Left lung (tissue), 10 donors: ENCODE results near the gene AUTS2. TPM values are rescaled to one million over a fixed set of nuclear protein-coding genes. Genes with fewer than 3 reads are reported as not detected.

Experiments used
- ATAC-seq: fragments of 200-7000 bp; cut with Tn5 transposase; one replicate; pipeline ENCODE4 v1.9.1; 2020; ENCODE audit warnings: moderate library complexity
- DNase-seq, 4 donors: peaks; one replicate each; pipeline ENCODE4 v3.0.0-alpha.2; 2013 to 2020
- H3K27ac ChIP-seq, 2 donors: fragments of 200-600 bp; sonication (generic) in 1 of 2; one replicate each; pipeline versions ENCODE4 v1.5.0 to v1.8.0; 2020 to 2021
- H3K27me3 ChIP-seq, 2 donors: fragments of 200-600 bp; sonication (generic) in 1 of 2; one replicate each; pipeline versions ENCODE4 v1.5.0 to v1.8.0; 2020 to 2021
- H3K36me3 ChIP-seq, 2 donors: fragments of 200-600 bp; sonication (generic) in 1 of 2; one replicate each; pipeline versions ENCODE4 v1.5.0 to v1.8.0; 2020 to 2021
- H3K4me1 ChIP-seq, 2 donors: fragments of 200-600 bp; one replicate each; pipeline ENCODE4 v1.8.0; 2021
- H3K4me3 ChIP-seq, 2 donors: fragments of 200-600 bp; sonication (generic) in 1 of 2; one replicate each; pipeline versions ENCODE4 v1.5.0 to v1.8.0; 2020 to 2021; ENCODE audit warnings: mild to moderate bottlenecking in 1 of 2
- H3K9me3 ChIP-seq, 2 donors: fragments of 200-600 bp; sonication (generic) in 1 of 2; one replicate each; pipeline versions ENCODE4 v1.5.0 to v1.8.0; 2020 to 2021
- intact Hi-C, 2 donors: fragments of 100-400 bp; cut with DNase I; formaldehyde crosslinking; loops; one replicate each; pipeline versions ENCODE4 v1.11.2 to v1.14.2; 2022
- polyA plus RNA-seq, 6 donors: library from polyadenylated mRNA; unstranded; fragments of 120-200 nt; gene quantifications; one replicate each; pipeline ENCODE4 v1.2.1, GENCODE V29; 2013; ENCODE audit not compliant: insufficient read length in 6 of 6
- total RNA-seq, 2 donors: library from RNA; stranded (reverse); fragmentation: NEBNext Ultra II Directional; extraction: Animal tissue kit (Norgen Biotek cat#: 25700); gene quantifications; one replicate each; pipeline ENCODE4 v1.2.1, GENCODE V29; 2021
- TF ChIP-seq, protein P1 (sequence below), 2 donors: fragments of 200-600 bp; sonication (generic) in 1 of 2; IDR thresholded peaks; one replicate each; pipeline versions ENCODE4 v1.5.0 to v1.8.0; 2021; ENCODE audit warnings: antibody characterized with exemption in 2 of 2
- donor health status: DM: no; HTN: yes; CAD: no.
- donor health status: DM: no; HTN: no; CAD: no.

The AUTS2 gene
- total and polyA plus RNA-seq, 8 donors, result 40.4 to 119 (median 103) TPM

DNA sequence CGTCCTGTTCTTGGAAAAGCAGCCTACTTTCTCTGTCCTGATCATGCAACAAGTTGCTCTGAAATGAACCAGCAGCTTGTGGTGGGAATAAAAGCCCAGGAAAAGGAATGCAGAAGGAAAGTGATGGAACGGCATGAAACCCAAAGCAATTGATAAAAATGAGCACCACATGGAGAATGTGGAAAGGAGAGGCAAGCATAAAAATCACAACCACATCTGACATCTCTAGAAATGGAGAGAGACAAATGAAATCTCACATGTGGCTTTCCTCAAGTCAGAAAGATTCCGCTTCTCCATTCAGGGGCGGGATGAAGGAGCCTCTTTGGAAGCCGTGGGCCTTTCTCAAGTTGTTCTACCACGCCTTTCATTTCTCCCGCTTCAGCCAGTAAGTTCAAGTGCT, 902.0 kb downstream of the AUTS2 start:
- ATAC-seq, result peak; percentile 23
- Histone ChIP-seq H3K27me3 (no peaks in the 10 kb centered on the region), H3K9me3 (no peaks in the 10 kb centered on the region), H3K4me3 (no peak overlapping the region), H3K4me1 (no peaks in the 10 kb centered on the region), H3K36me3 (no peaks in the 10 kb centered on the region), H3K27ac (no peak overlapping the region)
- intact Hi-C loops, result no loop called here
- no peak for DNase-seq
- TF ChIP-seq, protein P1, sequence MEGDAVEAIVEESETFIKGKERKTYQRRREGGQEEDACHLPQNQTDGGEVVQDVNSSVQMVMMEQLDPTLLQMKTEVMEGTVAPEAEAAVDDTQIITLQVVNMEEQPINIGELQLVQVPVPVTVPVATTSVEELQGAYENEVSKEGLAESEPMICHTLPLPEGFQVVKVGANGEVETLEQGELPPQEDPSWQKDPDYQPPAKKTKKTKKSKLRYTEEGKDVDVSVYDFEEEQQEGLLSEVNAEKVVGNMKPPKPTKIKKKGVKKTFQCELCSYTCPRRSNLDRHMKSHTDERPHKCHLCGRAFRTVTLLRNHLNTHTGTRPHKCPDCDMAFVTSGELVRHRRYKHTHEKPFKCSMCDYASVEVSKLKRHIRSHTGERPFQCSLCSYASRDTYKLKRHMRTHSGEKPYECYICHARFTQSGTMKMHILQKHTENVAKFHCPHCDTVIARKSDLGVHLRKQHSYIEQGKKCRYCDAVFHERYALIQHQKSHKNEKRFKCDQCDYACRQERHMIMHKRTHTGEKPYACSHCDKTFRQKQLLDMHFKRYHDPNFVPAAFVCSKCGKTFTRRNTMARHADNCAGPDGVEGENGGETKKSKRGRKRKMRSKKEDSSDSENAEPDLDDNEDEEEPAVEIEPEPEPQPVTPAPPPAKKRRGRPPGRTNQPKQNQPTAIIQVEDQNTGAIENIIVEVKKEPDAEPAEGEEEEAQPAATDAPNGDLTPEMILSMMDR (IDR thresholded peaks at IDR 0.05), result no peak

DNA sequence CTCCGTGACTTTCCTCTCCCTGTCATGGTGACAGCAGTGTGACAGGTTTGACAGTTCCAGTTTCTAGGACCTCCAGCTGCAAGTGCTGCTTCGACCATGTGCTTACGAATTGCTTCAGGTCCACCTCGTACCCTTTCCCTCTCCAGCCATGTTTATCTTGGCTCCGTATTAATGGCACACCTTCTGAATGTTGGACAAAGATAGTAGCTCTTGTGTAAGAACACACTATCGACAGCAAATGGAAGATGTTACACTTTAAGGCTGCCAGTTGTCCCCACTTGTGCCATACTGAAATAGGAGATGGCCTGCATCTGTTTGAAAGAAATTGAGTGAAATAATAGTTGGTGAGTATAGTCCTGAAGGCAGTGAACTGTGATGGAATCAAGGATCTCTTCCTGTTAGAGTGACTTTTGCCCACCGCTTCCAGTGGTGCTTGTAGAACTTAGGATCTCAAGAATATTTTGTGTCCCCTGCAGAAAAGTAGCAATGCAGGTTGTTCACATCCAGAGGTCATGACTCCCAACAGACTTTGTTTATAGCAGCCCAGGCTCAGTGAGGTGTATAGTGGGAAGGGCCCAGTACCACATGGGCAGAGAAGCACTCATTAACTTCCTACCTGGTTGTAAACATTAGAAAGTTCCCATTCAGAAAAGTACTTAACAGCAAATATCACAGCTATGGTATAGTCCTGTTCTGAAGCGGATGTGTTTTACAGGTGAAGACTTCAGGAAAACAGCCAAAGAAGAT, 904.0 kb downstream of the AUTS2 start:
- ATAC-seq (no peak), DNase-seq (no peak)
- H3K4me1 ChIP-seq, result no peaks in the 10 kb centered on the region
- no peak overlapping the region for H3K4me3 ChIP-seq
- no peaks in the 10 kb centered on the region for H3K36me3 ChIP-seq
- no peak overlapping the region for H3K27ac ChIP-seq
- intact Hi-C loops, result no loop called here
- H3K9me3 ChIP-seq, result no peaks in the 10 kb centered on the region
- TF ChIP-seq, protein P1 (IDR thresholded peaks at IDR 0.05), result no peak
- H3K27me3 ChIP-seq, result no peaks in the 10 kb centered on the region

DNA sequence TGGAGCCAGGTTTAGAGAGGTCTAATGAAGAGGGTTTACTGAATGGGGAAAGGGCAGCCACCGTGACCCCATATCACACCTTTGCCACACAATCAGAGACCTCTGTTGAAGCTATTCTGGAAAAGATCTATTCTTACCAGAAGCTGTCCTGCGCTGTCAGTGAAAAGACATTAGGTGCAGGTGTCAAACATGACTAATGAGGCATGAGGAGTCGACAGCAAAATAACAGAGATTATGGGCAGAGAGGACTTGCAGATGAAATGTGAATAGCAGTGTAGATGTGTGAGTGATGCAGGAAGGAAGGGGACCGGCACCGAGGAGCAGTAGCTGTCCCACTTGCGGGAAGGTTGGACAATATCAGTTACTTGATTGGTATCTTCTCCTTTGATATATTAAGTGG, 906.0 kb downstream of the AUTS2 start:
- Histone ChIP-seq H3K36me3 (no peaks in the 10 kb centered on the region), H3K9me3 (no peaks in the 10 kb centered on the region), H3K27me3 (no peaks in the 10 kb centered on the region), H3K4me1 (no peaks in the 10 kb centered on the region), H3K4me3 (no peak overlapping the region), H3K27ac (no peak overlapping the region)
- DNase-seq (no peak), ATAC-seq (no peak)
- TF ChIP-seq, protein P1 (IDR thresholded peaks at IDR 0.05), result no peak
- intact Hi-C loops, result no loop called here

DNA sequence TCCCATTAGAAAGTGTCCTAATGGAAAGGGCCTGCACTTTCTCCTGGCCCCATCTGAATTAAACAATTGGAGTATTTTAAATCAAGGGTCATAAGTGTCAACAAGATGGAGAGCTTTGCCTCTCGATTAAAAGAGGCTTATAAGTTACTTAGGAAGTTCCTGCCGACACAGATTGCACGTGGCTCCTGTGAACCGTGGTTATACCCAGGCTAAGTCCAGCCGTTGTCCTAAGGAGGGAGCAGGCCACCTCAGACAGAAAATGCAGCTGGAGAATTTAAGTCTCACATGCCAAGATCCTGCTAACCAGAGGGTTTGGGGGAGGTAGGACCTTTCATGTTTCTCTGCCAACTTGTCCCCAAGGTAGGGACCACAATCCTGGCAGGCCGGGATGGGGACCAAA, 907.2 kb downstream of the AUTS2 start:
- Histone ChIP-seq H3K27ac (no peak overlapping the region), H3K9me3 (no peaks in the 10 kb centered on the region), H3K4me1 (no peaks in the 10 kb centered on the region), H3K4me3 (no peak overlapping the region), H3K27me3 (no peaks in the 10 kb centered on the region), H3K36me3 (no peaks in the 10 kb centered on the region)
- DNase-seq, result no peak
- peak; percentile 79 for ATAC-seq
- TF ChIP-seq, protein P1 (IDR thresholded peaks at IDR 0.05), result no peak
- intact Hi-C loops, result no loop called here

DNA sequence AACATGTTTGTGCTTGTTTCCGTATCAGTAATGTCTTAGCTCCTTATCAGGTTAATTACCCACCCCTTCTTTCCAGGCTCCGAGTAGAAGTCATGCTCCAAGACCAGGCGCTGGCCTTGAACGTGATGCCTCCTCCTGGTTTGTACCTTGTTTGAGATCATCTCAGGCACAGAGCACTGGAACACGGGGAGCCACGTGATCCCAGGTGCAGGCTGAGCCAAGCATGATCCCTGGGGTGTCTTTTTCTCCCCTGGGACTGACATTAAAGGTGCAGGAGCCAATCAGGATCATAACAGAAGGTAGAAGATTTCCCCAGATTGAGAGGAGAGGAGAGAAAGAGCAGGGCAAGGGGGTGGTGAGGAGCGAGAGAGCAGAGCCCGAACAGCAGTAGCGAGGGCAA, 907.6 kb downstream of the AUTS2 start:
- TF ChIP-seq, protein P1 (IDR thresholded peaks at IDR 0.05), result no peak
- ATAC-seq (no peak), DNase-seq (no peak)
- no peak overlapping the region for H3K4me3 ChIP-seq
- no peak overlapping the region for H3K27ac ChIP-seq
- H3K27me3 ChIP-seq, result no peaks in the 10 kb centered on the region
- no peaks in the 10 kb centered on the region for H3K9me3 ChIP-seq
- no peaks in the 10 kb centered on the region for H3K36me3 ChIP-seq
- intact Hi-C loops, result no loop called here
- no peaks in the 10 kb centered on the region for H3K4me1 ChIP-seq
